B cell (primary cell): ENCODE measurements around the gene USP28.

Source experiments
- EZH2 ChIP-seq: IDR thresholded peaks from 2 replicates; pipeline ENCODE4 v1.6.1; 2012; ENCODE audit warnings: borderline replicate concordance, low read depth, mild to moderate bottlenecking, moderate library complexity, low read length; ENCODE audit not compliant: insufficient read depth, poor library complexity, severe bottlenecking
- TF ChIP-seq, protein P1 (sequence below): fragments of 200-600 bp; IDR thresholded peaks from one replicate; pipeline ENCODE4 v1.8.0; 2022; ENCODE audit warnings: antibody characterized with exemption, mild to moderate bottlenecking

DNA sequence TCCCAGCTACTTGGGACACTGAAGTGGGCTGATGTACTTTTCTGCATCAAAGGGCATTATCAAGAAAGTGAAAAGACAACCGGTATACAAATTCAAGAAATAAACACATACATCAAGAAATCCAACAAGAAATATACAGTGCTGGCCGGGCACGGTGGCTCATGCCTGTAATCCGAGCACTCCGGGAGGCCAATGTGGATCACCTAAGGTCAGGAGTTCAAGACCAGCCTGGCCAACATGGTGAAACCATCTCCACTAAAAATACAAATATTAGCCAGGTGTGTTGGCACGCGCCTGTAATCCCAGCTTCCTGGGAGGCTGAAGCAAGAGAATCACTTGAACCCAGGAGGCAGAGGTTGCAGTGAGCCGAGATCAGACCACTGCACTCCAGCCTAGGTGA is 9.5 kb downstream of the USP28 start:
- TF ChIP-seq, protein P1, sequence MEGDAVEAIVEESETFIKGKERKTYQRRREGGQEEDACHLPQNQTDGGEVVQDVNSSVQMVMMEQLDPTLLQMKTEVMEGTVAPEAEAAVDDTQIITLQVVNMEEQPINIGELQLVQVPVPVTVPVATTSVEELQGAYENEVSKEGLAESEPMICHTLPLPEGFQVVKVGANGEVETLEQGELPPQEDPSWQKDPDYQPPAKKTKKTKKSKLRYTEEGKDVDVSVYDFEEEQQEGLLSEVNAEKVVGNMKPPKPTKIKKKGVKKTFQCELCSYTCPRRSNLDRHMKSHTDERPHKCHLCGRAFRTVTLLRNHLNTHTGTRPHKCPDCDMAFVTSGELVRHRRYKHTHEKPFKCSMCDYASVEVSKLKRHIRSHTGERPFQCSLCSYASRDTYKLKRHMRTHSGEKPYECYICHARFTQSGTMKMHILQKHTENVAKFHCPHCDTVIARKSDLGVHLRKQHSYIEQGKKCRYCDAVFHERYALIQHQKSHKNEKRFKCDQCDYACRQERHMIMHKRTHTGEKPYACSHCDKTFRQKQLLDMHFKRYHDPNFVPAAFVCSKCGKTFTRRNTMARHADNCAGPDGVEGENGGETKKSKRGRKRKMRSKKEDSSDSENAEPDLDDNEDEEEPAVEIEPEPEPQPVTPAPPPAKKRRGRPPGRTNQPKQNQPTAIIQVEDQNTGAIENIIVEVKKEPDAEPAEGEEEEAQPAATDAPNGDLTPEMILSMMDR, result no peak
- no peak for TF ChIP-seq EZH2
